VCaP (cell line): Measurements from ENCODE around the gene SLAMF1.
"Not testable (repeated sequence)": the region's sequence is repeated elsewhere in the genome, so short reads cannot be mapped to it uniquely, and the experiment has no call there.

Source experiments
- H3K27ac ChIP-seq: fragments of 450-650 bp; 2 replicates; pipeline ENCODE4 v1.5.1; 2017
- CTCF ChIP-seq: fragments of 450-650 bp; conservative IDR thresholded peaks from 2 replicates; pipeline ENCODE4 v1.5.1; 2017; ENCODE audit warnings: mild to moderate bottlenecking, moderate library complexity

SLAMF1 gene

GRCh38 chr1:160597705-160598104 lies 49.1 kb downstream of the SLAMF1 start:
- no peak for TF ChIP-seq CTCF
- H3K27ac ChIP-seq: no peak overlapping the region

- H3K27ac ChIP-seq: no peak overlapping the region
- TF ChIP-seq CTCF: no peak
These were observed 49.8 kb downstream of the SLAMF1 start for GRCh38 chr1:160597051-160597450.

GRCh38 chr1:160590488-160590887 lies 56.4 kb downstream of the SLAMF1 start:
- no peak for TF ChIP-seq CTCF
- H3K27ac ChIP-seq: no peak overlapping the region

- no peak overlapping the region for H3K27ac ChIP-seq
- no peak for TF ChIP-seq CTCF
These were observed 58.4 kb downstream of the SLAMF1 start for GRCh38 chr1:160588468-160588867.

- no peak for TF ChIP-seq CTCF
- no peak overlapping the region for H3K27ac ChIP-seq
These were observed 62.1 kb downstream of the SLAMF1 start for GRCh38 chr1:160584784-160585183.

- H3K27ac ChIP-seq: not testable (repeated sequence)
These were observed 63.9 kb downstream of the SLAMF1 start for GRCh38 chr1:160582976-160583375.

GRCh38 chr1:160581961-160582360 lies 64.9 kb downstream of the SLAMF1 start:
- TF ChIP-seq CTCF: no peak
- no peak overlapping the region for H3K27ac ChIP-seq

GRCh38 chr1:160580221-160580812 lies 66.5 kb downstream of the SLAMF1 start:
- no peak for TF ChIP-seq CTCF
- no peak overlapping the region for H3K27ac ChIP-seq
